Hepatocyte (in vitro differentiated cells): Measurements from ENCODE around the gene FGF7.

Experiments used
- CTCF ChIP-seq: fragments of 200-600 bp; sonication (generic); IDR thresholded peaks from 2 replicates; pipeline ENCODE4 v1.5.1; 2016; ENCODE audit warnings: antibody characterized with exemption, mild to moderate bottlenecking; ENCODE audit not compliant: poor library complexity
- EZH2 ChIP-seq: fragments of 200-600 bp; sonication (generic); IDR thresholded peaks from 2 replicates; pipeline ENCODE4 v1.6.1; 2016; ENCODE audit warnings: antibody characterized with exemption, mild to moderate bottlenecking, borderline replicate concordance
- EZH2phosphoT487 ChIP-seq: fragments of 200-600 bp; sonication (generic); IDR thresholded peaks from one replicate; pipeline ENCODE4 v1.6.1; 2018; ENCODE audit warnings: antibody characterized with exemption, mild to moderate bottlenecking, low read depth, moderate library complexity; ENCODE audit not compliant: unreplicated experiment, severe bottlenecking

GRCh38 chr15:49415638-49416037 is 7.4 kb upstream of the FGF7 start:
- TF ChIP-seq CTCF: no peak
- TF ChIP-seq EZH2phosphoT487: no peak
- TF ChIP-seq EZH2: no peak
